ENCODE measurements around the gene RIN3.

Gene RIN3

DNA sequence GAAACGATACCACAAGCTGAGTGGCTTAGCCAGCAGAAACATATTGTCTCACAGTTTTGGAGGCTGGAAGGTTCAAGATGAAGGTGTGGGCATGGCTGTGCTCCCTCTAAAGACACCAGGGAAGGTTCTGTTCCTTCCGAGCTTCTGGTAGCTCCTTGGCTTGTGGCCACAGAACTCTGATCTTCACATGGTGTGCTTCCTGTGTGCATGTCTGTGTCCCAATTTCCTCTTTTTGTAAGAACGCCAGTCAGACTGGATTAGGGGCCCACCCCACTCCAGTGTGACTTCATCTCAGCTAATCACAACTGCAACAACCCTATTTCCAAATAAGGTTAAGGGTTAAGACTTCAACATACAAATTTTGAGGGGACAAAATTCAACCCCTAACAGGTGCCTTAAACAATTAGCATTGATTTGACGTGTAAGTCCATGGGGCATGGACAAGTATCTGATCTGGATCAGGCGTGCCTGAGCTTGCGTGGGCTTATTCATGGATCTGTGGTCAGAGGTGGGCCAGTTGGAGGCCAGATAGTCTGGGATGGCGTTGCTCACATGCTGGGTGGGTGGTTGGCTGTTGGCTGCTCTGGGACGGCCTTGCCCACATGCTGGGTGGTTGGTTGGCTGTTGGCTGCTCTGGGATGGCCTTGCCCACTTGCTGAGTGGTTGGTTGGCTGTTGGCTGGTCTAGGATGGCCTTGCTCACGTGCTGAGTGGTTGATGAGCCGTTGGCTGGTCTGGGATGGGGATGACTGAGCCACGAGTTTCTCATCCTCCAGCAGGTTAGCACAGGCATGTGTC is 146.4 kb downstream of the RIN3 start:
- no peak for DNase-seq (ENCODE audit: low read depth)
- H3K4me3 ChIP-seq (ENCODE audit: low read depth, low read length) = no peak overlapping the region
- TF ChIP-seq, protein P1, sequence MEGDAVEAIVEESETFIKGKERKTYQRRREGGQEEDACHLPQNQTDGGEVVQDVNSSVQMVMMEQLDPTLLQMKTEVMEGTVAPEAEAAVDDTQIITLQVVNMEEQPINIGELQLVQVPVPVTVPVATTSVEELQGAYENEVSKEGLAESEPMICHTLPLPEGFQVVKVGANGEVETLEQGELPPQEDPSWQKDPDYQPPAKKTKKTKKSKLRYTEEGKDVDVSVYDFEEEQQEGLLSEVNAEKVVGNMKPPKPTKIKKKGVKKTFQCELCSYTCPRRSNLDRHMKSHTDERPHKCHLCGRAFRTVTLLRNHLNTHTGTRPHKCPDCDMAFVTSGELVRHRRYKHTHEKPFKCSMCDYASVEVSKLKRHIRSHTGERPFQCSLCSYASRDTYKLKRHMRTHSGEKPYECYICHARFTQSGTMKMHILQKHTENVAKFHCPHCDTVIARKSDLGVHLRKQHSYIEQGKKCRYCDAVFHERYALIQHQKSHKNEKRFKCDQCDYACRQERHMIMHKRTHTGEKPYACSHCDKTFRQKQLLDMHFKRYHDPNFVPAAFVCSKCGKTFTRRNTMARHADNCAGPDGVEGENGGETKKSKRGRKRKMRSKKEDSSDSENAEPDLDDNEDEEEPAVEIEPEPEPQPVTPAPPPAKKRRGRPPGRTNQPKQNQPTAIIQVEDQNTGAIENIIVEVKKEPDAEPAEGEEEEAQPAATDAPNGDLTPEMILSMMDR (IDR thresholded peaks at IDR 0.05; ENCODE audit: low read depth, low read length, missing control alignments) = no peak
- in situ Hi-C loops (cut with HindIII; ENCODE audit: low sequenced_read_pairs) = no loop called here

DNA sequence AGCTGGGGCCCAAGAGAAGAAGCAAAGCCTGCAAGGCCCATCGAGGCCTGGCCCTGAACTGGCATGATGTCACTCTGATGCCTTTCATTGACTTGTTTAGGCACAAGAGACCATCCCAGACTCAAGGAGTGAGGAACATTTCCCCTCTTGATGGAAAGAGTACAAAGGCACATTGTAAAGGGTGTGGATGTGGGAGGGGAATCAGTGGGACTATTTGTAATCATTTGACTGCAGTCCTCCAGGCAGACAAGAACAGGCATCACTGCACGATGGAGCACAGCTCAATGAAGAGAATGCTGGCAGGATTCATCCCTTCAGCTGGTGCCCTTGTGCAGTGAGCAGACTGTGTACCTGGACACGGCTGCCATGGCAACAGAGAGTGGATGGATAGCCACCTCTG is 147.0 kb downstream of the RIN3 start:
- no peak overlapping the region for H3K4me3 ChIP-seq (ENCODE audit: low read depth, low read length)
- DNase-seq (ENCODE audit: low read depth) = no peak
- in situ Hi-C loops (cut with HindIII; ENCODE audit: low sequenced_read_pairs) = no loop called here
- TF ChIP-seq, protein P1 (IDR thresholded peaks at IDR 0.05; ENCODE audit: low read depth, low read length, missing control alignments) = no peak

DNA sequence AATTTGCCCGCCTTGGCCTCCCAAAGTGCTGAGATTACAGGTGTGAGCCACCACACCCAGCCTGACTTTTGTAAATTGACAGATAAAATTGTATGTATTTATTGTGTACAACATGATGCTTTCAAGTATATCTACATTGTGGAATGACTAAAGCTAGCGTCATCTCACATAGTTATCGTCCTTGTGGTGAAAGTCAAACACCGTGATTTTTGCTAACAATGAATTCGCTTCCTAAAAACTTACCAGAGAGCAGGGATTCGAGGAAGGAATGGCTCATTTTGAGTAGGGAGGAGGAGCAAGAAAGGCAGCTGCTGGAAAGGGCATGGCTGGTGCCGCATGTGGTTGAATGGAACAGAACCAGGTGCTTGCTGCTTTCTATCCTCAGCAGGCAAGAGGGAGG is 149.5 kb downstream of the RIN3 start:
- DNase-seq (ENCODE audit: low read depth) = no peak
- in situ Hi-C loops (cut with HindIII; ENCODE audit: low sequenced_read_pairs) = no loop called here

DNA sequence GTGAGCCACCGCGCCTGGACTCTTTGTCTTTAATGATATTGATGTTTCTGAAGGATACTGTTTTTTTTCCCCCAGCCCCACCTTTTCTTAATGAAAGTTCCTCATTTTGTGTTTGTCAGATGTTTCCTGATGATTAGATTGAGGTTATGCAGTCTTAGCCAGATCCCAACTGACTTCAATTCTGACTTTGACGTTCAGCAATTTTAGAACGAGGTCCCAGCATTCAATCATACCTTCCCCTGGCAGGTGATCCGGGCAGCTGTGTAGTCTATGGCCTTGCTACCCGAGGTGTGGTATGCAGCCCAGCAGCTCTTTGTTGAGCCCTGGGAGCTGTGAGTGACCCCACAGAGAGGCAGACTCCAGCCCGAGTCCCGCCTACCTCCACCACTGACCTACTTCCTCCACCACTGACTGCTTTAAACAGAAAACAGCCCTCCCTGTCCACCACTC is 152.1 kb downstream of the RIN3 start:
- no peak for DNase-seq (ENCODE audit: low read depth)
- in situ Hi-C loops (cut with HindIII; ENCODE audit: low sequenced_read_pairs) = no loop called here
- TF ChIP-seq, protein P1 (IDR thresholded peaks at IDR 0.05; ENCODE audit: low read depth, low read length, missing control alignments) = no peak
- no peak overlapping the region for H3K4me3 ChIP-seq (ENCODE audit: low read depth, low read length)

More for the DNA sequence above, 149.5 kb downstream of the RIN3 start:
- H3K4me3 ChIP-seq (ENCODE audit: low read depth, low read length) = no peak overlapping the region
- TF ChIP-seq, protein P1 (IDR thresholded peaks at IDR 0.05; ENCODE audit: low read depth, low read length, missing control alignments) = no peak

DNA sequence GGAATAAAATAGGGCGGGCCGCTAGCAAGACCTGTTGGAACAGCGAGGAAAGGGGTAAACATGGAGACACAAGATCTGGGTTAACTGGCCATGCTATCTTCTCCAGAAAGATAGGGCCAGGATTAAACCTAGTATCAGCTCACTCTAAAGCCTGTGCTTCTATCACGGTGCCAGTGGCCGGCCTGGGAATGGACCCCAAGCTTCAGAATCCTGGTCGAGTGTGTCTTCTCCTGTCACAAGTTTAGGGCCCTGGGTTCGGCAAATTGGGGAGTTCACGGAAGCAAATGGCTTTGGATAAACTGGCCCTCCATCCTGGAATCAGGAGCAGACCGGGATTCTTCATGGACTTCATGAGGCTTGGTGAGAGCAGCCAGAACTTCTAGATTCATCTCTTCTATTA is 152.7 kb downstream of the RIN3 start:
- in situ Hi-C loops (cut with HindIII; ENCODE audit: low sequenced_read_pairs) = no loop called here
- TF ChIP-seq, protein P1 (IDR thresholded peaks at IDR 0.05; ENCODE audit: low read depth, low read length, missing control alignments) = no peak
- no peak overlapping the region for H3K4me3 ChIP-seq (ENCODE audit: low read depth, low read length)
- DNase-seq (ENCODE audit: low read depth) = no peak

DNA sequence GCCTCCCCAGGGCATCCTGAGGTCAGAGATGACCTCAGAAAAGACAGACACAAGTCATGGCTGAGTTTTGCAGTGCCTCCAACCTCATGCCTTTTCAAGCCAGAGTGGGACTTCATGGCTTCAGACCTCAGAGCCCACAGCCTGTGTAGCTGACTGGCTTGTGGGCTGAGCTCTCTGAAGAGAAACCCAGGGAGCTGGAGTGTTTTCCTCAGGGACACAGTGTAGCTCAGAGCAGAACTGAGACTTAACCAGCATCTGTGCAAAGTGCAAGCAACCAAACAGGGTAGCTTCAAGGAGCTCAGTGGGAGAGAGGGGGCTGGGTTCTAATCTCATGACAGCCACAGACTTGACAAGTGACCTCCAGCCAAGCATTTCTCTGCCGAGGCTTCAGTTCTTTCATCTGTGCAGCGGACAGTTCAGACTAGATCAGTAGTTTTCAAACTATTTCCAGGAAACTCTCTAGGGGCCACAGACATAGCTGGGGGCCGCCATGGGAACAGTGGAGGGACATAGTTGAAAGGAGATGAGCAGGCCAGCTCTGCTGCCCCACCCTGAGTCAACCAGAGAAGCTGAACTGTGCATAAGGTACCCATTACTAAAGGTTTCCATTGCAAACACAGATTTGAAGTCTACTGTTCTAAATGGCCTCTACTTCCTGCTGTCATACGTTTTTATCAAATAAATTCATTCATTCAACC is 154.8 kb downstream of the RIN3 start:
- TF ChIP-seq, protein P1 (IDR thresholded peaks at IDR 0.05; ENCODE audit: low read depth, low read length, missing control alignments) = no peak
- in situ Hi-C loops (cut with HindIII; ENCODE audit: low sequenced_read_pairs) = no loop called here

More for the DNA sequence above, 154.8 kb downstream of the RIN3 start:
- DNase-seq (ENCODE audit: low read depth) = no peak
- H3K4me3 ChIP-seq (ENCODE audit: low read depth, low read length) = no peak overlapping the region

All from astrocyte of the cerebellum (primary cell).